HepG2 (cell line): ENCODE results near the gene NDRG2. TPM values are rescaled to one million over a fixed set of nuclear protein-coding genes. Genes with fewer than 3 reads are reported as not detected.
A peak's percentile ranks its signal among the peaks of the same experiment; 100 is the strongest.

Experiments used
- ATAC-seq: fragments of 200-7000 bp; cut with Tn5 transposase; 3 replicates; pipeline ENCODE4 v1.9.1; 2020; ENCODE audit warnings: mild to moderate bottlenecking, moderate library complexity
- BruUV-seq: library from RNA; stranded (reverse); fragments of 400-500 nt; replicated peaks from 2 replicates; lab custom pipeline; 2021; lab: Mats Ljungman, UMichigan
- CTCF ChIA-PET: fragments of 300-600 bp; formaldehyde crosslinking; extraction: SDS; loops from one replicate; lab custom pipeline; 2021; ENCODE audit warnings: low total read pairs, inconsistent platforms, low intra/inter-chr PET ratio; lab: Yijun Ruan, JAX
- POLR2A ChIA-PET: fragments of 350-600 bp; sonication (Branson Sonifier 250); formaldehyde crosslinking; loops from one replicate; lab custom pipeline; 2020; ENCODE audit warnings: antibody characterized with exemption, inconsistent platforms; lab: Yijun Ruan, JAX
- DNase-seq: peaks from one replicate; pipeline ENCODE4 v3.0.0-alpha.2; 2015; ENCODE audit warnings: low spot score
- FAIRE-seq: peaks from 3 replicates; lab custom pipeline; 2011; peaks lifted over from hg19 to GRCh38; lab: Jason Lieb, UNC
- H2AFZ ChIP-seq: one replicate; pipeline ENCODE4 v1.6.1; 2011; ENCODE audit warnings: low read length, inconsistent platforms
- H3K27ac ChIP-seq: fragments of 300-600 bp; 3 replicates; pipeline ENCODE4 v1.8.0; 2011; ENCODE audit warnings: mixed run types, mild to moderate bottlenecking, mixed read lengths, low read length, inconsistent platforms; ENCODE audit not compliant: insufficient read depth; ENCODE audit errors: extremely low read length
- H3K27me3 ChIP-seq, 2 experiments: fragments of 200-600 bp in 1 of 2; 2 replicates in 1 of 2; 3 replicates in 1 of 2; pipeline versions ENCODE4 v1.6.0 to v1.8.0; 2011; ENCODE audit warnings: low read length in 2 of 2, mild to moderate bottlenecking in 2 of 2, moderate library complexity in 2 of 2, inconsistent platforms in 1 of 2; ENCODE audit not compliant: insufficient read depth in 2 of 2, control insufficient read depth in 1 of 2
- H3K36me3 ChIP-seq, 2 experiments: fragments of 200-600 bp in 1 of 2; replicated peaks in 1 of 2; 2 replicates in 1 of 2; 3 replicates in 1 of 2; pipeline versions ENCODE4 v1.5.1 to v1.8.0; 2011; ENCODE audit warnings: low read length in 2 of 2, inconsistent platforms in 1 of 2; ENCODE audit not compliant: insufficient read depth in 2 of 2, control insufficient read depth in 1 of 2
- H3K4me1 ChIP-seq: 2 replicates; pipeline ENCODE4 v1.5.1; 2012; ENCODE audit warnings: low read length, inconsistent platforms; ENCODE audit not compliant: insufficient read depth
- H3K4me2 ChIP-seq: 2 replicates; pipeline ENCODE4 v1.6.0; 2011; ENCODE audit warnings: low read depth, low read length, inconsistent platforms
- H3K4me3 ChIP-seq, 3 experiments: fragments of 200-600 bp in 1 of 3; sonication (generic), shearing (Covaris generic) in 1 of 3; replicated peaks in 1 of 3; 2 replicates each; pipeline ENCODE4 v1.5.1; 2011 to 2016; ENCODE audit warnings: low read length in 3 of 3, inconsistent platforms in 2 of 3, low read depth in 2 of 3, mild to moderate bottlenecking in 2 of 3, control low read depth in 1 of 3, mixed read lengths in 1 of 3; ENCODE audit not compliant: insufficient read depth in 1 of 3
- H3K79me2 ChIP-seq: one replicate; pipeline ENCODE4 v1.6.1; 2011; ENCODE audit warnings: low read length, inconsistent platforms; ENCODE audit not compliant: insufficient read depth
- H3K9ac ChIP-seq: 2 replicates; pipeline ENCODE4 v1.6.0; 2011; ENCODE audit warnings: mild to moderate bottlenecking, low read depth, low read length, inconsistent platforms; ENCODE audit not compliant: insufficient read depth
- H3K9me3 ChIP-seq: 2 replicates; pipeline ENCODE4 v1.5.1; 2012; ENCODE audit warnings: mild to moderate bottlenecking, low read length
- H4K20me1 ChIP-seq: 2 replicates; pipeline ENCODE4 v1.6.0; 2011; ENCODE audit warnings: inconsistent platforms, mild to moderate bottlenecking, low read length, moderate library complexity; ENCODE audit not compliant: insufficient read depth
- MBNL3 ChIP-seq: fragments of 250-450 bp; sonication (Bioruptor Pico); conservative IDR thresholded peaks from 2 replicates; pipeline ENCODE4 v1.8.0; 2022; ENCODE audit warnings: mild to moderate bottlenecking, inconsistent platforms
- MTF2 ChIP-seq: sonication (generic); formaldehyde crosslinking; IDR thresholded peaks from 2 replicates; pipeline ENCODE4 v1.5.0; 2020; ENCODE audit warnings: missing genetic modification reagents, borderline replicate concordance
- TCF7L2 ChIP-seq: IDR thresholded peaks from 2 replicates; pipeline ENCODE4 v1.6.1; 2011; ENCODE audit warnings: mild to moderate bottlenecking, low read depth, low read length, moderate library complexity
- ZC3H13 ChIP-seq: sonication (generic); formaldehyde crosslinking; IDR thresholded peaks from 2 replicates; pipeline ENCODE4 v1.8.1; 2023; ENCODE audit warnings: mild to moderate bottlenecking, missing genetic modification reagents, moderate library complexity
- ZFY ChIP-seq: sonication (generic); formaldehyde crosslinking; IDR thresholded peaks from 2 replicates; pipeline ENCODE4 v1.4.0; 2020; ENCODE audit warnings: missing genetic modification reagents
- ZSCAN5A ChIP-seq: sonication (generic); formaldehyde crosslinking; IDR thresholded peaks from 2 replicates; pipeline ENCODE4 v1.8.0; 2022; ENCODE audit warnings: mild to moderate bottlenecking, missing genetic modification reagents, borderline replicate concordance
- WGBS: methylation state at CpG from one replicate; pipeline ENCODE4 v1.1.6; 2017; ENCODE audit warnings: low lambda C conversion rate; 5-methylcytosine and 5-hydroxymethylcytosine counted together
- in situ Hi-C: cut with HindIII; loops from 2 replicates; pipeline ENCODE4 v1.10.0; 2017; ENCODE audit warnings: low pct_unique_long_range_greater_than_20kb; ENCODE audit not compliant: extremely low pct_ligation_motif_present
- intact Hi-C: fragments of 100-400 bp; cut with micrococcal nuclease; formaldehyde crosslinking; loops from one replicate; pipeline ENCODE4 v1.10.0; 2022; ENCODE audit not compliant: unreplicated experiment
- polyA plus RNA-seq, 8 experiments: library from polyadenylated mRNA; depleted of rRNA in 3 of 8; stranded (reverse) in 7 of 8; unstranded in 1 of 8; fragments of >200 nt; fragmentation: Illumina TruSeq in 4 of 8; extraction: Trizol in 4 of 8; gene quantifications; 2 replicates each; pipeline versions ENCODE4 v1.2.1 to v1.2.3, GENCODE V29; 2011 to 2016; ENCODE audit warnings: low read depth in 4 of 8, missing spikeins in 1 of 8, mixed read lengths in 1 of 8; ENCODE audit not compliant: insufficient read depth in 1 of 8
- total RNA-seq, 5 experiments: library from RNA; depleted of rRNA; stranded (reverse); fragments of >200 nt; fragmentation: Illumina TruSeq; extraction: Trizol; gene quantifications; 2 replicates each; pipeline ENCODE4 v1.2.3, GENCODE V29; 2016; ENCODE audit warnings: low read depth in 1 of 5

The NDRG2 gene
- total and polyA plus RNA-seq, 2 of the 13 experiments (the other 11 are each of a cell fraction or from before 2014, with no cell fraction given), result 27.2 to 189 TPM

- ChIA-PET POLR2A (interaction anchor here (1.0 to 1.9 kb wide), 6 partner anchors 11 to 44 kb away, joined by 3 to 7 read pairs (median 4); partner anchors contain the start of gene ARHGEF40), CTCF (no interaction called here)
- Histone ChIP-seq H3K27me3 (no peaks in the 10 kb centered on the region; a peak in 2 of 5 replicates), H3K4me2 (peak overlapping the region; percentile 33; the same call in 1 of the 2 replicates), H3K79me2 (peaks cover 13% of the 10 kb centered on the region), H3K4me3 (no peak overlapping the region), H3K36me3 (peaks cover 5 to 9% of the 10 kb centered on the region in 2 experiments; a peak in 4 of 5 replicates), H3K9ac (no peak overlapping the region), H3K27ac (peak overlapping the region; percentile 16), H4K20me1 (no peaks in the 10 kb centered on the region), H3K9me3 (no peaks in the 10 kb centered on the region), H2AFZ (no peak overlapping the region), H3K4me1 (peaks cover 50% of the 10 kb centered on the region)
- intact Hi-C loops, result no loop called here
- TF ChIP-seq MBNL3 (no peak), ZC3H13 (CRISPR knock-in tag) (no peak), ZSCAN5A (CRISPR knock-in tag) (no peak), TCF7L2 (no peak), ZFY (CRISPR knock-in tag) (0 out of 2 replicates have a peak, but pooled peaks have one; percentile 15), MTF2 (CRISPR knock-in tag) (no peak)
- 68% methylated on average over 7 of the region's 7 CpGs for WGBS
- no peak for DNase-seq
- in situ Hi-C loops, result no loop called here
- no TSS peak for BruUV-seq
- no peak for FAIRE-seq
- no peak for ATAC-seq
Measured at GRCh38 chr14:21026274-21026987, 1.6 kb upstream of the NDRG2 start.
